Activated naive CD4-positive, alpha-beta T cell (primary cell): Measurements from ENCODE around the gene AHRR.
"Not testable (repeated sequence)": the region's sequence is repeated elsewhere in the genome, so short reads cannot be mapped to it uniquely, and the experiment has no call there.

ENCODE experiments used
- DNase-seq, 4 experiments: peaks; one replicate each; lab custom pipeline; 2025; lab: John Stamatoyannopoulos, UW

Gene AHRR

DNA sequence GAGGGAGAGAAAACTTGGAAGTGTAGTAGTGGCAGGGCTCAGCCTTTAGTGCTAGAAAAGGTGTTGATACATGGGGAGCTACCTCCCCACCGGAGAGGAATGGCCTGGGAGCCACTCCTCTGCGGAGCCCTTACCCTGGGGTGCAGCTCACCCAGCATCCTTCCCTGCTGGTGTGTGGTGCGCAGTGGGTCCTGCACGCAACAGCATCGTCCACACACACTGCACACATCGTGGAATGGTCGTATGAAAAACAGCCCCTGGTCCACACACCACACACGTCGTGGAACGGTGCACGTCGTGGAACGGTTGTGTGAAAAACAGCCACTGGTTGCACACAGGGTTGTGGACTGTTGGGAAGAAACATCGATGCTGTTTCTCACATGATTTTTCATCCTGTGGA is 16.1 kb upstream of the AHRR start:
- DNase-seq = no peak

DNA sequence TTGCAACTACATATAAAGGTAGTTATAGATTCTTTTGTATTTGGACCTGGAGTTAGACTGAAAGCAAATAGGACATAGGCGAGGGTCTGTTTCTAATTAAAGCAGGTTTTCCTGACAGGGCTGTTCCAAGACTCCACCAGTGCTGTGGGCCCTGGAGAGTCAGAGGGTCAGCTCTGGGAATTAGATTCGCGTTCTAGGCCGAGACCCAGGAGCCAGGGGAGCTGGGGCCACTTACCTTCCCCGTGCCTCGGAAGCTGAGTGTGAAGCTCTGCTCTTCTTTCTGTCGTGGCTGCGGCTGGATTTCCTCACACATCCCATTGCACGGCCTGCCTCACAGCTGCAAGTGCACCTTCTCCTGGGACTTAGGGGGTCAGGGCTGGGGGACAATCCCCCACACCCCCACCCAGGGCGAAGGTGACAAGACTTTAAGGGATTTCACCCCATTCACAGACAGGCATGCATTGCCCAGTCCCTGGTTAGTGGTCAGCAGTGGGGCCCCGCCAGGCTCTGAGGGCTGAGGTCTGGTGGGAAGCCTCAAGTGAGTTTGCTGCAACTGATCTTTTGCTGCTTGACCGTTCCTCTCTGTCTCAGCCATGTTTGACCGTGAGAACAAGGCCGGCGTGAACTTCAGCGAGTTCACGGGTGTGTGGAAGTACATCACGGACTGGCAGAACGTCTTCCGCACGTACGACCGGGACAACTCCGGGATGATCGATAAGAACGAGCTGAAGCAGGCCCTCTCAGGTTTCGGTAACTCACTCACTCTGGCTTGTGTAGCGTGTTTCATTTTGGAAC is 15.3 kb upstream of the AHRR start:
- DNase-seq = no peak

DNA sequence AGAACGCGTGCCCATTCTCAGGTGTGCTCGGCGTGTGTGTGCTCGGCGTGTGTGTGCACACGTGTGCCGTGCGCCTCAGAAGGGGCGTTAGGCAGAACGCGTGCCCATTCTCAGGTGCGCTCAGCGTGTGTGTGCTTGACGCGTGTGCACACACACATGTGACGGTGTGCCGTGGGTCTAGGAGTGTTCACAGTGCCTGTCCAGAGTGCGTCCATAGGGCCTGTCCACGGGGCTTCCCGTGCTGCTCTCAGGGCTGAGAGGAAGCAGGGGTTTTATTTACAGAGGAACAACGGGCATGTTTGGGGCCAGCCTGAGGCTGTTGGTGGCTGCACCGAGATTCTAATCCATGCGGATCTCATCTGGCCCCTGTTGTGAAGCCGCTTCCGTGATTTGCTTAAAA is 14.2 kb upstream of the AHRR start:
- no peak for DNase-seq

DNA sequence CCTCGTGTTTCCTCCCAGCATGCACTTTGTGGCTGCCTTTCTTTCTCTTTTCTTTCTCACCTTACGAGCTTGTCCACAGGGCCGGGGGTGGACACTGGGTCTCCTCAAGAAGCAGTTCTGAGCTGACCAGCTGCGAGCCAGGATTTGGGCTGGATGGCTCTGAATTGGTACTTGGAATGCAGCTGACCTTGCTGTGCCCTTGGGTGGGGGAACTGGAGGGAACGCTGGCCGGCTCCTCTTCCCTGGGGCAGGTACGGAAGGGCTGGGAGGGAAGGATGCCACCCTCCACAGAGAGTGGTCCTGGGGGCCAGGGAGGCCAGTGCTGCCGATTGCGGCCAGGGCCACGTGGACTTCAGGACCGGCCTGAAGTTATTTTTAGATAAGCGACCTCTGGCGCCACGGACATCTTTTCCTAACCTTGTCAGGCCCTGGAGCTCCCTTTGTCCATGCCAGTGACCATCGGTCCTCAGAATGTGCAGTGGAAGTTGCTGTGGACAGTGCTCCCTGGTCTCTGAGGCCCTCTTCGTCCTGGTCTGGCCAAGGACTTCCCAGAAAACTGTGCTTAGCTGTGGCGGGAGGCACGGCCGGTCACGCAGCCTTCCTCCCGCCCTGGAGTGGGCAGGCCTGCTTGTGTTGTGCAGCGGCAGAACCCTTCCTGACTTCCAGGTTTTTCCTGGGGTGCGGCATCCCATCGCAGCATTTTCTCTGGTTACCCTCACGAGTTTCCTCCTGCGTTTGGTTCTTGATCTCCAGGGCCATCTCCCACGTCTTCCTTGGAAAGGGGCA is 13.5 kb upstream of the AHRR start:
- no peak for DNase-seq

DNA sequence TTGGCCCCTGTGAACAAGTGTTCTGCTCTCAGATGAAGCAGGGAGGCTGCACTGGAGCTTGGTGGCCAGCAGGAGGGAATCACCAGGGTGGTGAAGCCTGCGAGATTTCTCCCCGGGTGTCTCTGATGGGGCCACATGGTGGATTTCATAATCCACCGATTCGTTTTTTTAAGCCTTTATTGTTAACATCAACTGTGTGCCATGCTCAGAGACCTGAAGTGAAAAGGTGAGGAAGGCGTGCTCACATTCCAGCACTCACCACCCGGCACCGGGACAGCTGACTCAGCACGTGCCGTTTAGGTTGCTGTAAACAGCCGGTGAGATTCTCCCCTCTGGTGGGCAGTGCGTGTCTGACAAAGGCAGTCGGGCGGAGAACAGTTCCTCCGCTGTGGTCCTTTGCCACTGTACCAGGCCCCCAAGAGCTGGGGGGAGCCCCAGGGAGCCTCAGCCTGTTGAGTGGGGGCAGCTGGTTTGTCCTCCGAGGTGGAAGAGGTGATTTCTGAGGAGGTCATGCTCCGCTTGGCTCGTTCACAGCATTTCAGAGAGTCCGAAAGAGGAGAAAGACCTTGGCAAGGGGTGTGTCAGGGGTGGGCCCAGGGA is 12.7 kb upstream of the AHRR start:
- DNase-seq = no peak

DNA sequence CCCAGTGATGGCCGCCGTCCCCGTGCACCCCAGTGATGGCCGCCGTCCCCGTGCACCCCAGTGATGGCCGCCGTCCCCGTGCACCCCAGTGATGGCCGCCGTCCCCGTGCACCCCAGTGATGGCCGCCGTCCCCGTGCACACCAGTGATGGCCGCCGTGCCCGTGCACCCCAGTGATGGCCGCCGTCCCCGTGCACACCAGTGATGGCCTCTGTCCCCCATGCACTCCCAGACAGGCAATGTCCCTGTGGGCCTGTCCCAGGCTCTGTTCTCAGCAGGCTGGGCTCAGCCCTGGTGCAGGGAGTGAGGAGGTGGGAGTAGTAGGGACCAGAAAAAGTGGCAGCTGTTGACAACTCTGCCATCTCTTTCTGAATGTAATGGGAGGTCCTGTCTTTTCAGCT is 11.7 kb upstream of the AHRR start:
- DNase-seq = not testable (repeated sequence)

DNA sequence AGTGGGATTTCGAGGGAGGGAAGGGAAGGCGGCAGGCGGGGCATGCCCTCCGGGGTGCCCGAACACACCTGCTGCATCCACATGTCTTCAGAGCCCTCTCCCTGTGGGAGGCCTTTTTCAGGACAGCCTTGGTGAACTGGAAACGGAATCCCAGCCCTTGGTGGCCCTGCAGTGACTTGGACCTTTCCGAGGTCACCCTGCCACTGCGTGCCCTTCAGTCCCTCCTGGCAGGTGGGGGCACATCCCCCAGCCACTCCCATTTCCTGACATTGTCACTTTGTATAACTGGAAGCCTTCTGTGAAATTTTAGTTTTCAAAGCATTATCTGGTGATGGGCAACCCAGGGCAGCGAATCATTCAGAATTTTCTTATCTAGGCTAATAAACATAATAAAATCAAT is 11.0 kb upstream of the AHRR start:
- DNase-seq = no peak

DNA sequence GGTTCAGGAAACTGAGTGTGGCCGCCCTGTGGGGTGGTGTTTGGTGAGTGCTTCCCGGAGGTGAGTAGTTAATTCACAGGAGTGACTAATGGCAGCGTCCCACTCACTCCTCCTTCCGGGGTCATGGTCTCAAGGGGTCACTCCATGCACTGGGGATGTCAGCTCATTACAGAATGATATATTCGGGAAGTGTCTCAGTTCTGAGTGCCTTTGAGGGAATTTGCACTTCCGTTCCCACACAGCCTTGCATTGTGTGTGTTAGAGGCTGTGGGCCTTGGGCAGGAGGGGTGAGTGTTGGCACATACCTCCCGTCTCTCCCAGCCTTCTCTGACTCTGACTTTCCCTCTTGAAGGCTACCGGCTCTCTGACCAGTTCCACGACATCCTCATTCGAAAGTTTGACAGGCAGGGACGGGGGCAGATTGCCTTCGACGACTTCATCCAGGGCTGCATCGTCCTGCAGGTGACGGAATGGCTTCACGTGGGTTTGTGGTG is 10.5 kb upstream of the AHRR start:
- no peak for DNase-seq

DNA sequence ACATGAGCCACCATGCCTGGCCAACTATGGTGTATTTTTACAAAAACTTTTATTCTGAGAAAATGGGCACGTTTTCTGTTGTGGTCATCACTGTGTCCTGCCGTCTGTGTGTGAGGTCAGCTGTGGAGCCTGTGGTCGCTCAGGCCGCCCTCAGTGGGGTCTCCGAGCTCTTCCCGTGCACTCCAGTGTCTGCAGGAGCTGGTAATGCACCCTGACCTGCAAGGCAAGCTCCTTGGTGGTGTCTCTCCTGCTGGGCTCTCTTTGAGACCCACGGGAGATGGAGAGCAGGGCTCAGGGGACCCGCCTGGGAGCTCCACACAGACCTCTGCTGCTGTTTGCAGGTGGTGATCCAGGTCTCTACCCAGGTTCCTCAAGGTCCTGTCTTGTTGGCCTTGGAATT is 9.6 kb upstream of the AHRR start:
- no peak for DNase-seq

DNA sequence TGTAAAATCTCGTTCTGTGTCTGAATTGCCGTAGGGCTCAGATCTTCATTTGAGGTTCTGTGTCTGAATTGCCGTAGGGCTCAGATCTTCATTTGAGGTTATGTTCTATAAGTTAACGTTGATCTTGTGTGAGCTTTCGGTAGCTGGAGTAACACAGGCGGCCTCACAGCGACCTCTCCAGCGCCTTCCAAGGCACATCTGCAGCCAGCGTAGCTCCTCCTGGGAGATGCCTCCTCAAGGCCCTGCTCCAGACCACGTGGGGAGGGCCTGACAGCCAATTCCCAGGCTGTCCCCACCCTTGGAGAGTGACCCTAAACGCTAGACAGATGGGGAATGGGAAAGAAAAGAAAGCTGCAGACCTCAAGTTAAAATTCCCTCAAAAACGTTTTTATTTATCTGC is 8.7 kb upstream of the AHRR start:
- no peak for DNase-seq

DNA sequence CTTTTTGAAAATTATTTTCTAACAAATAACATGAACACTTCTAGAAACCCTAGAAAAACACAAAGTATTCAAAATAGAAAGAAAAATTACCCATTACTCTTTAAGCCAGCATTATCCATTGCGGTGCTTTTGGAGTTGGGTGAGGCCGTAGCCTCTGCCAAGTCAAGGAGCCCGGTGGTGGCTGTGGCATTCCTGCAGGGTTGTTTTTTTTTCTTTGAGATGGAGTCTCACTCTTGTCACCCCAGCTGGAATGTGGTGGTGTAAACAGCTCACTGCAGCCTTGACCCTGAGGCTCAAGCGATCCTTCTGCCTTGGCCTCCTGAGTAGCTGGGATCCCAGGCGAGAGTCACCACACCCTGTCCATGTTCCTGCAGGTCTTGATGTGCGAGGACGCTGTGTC is 8.2 kb upstream of the AHRR start:
- no peak for DNase-seq

DNA sequence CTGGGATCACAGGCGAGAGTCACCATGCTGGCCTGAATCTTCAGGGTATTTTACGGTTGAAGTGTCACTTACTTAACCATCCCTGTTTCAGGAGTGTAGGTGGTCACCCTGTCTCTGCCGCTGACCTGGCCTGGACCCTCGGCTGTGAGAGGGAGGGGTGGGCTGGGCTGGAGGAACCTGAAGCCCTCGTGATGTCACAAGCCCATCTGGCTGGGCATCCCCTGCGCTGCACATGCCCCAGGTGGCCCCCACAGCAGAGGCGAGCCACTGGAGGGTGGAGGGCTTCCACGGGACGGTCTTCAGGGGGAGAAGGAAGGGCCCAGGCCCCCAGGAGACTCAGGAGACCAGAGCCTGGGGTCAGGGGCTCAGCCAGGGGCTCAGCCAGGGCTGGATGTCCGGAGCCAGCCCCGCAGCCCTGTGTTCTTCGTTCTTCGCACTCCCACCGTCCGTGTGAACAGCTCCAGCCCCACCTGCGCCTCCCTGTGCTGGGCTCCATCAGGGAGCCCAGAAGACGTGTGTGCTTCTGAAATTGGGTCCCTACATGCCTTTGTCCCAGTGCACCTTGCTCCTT is 7.6 kb upstream of the AHRR start:
- DNase-seq = no peak

DNA sequence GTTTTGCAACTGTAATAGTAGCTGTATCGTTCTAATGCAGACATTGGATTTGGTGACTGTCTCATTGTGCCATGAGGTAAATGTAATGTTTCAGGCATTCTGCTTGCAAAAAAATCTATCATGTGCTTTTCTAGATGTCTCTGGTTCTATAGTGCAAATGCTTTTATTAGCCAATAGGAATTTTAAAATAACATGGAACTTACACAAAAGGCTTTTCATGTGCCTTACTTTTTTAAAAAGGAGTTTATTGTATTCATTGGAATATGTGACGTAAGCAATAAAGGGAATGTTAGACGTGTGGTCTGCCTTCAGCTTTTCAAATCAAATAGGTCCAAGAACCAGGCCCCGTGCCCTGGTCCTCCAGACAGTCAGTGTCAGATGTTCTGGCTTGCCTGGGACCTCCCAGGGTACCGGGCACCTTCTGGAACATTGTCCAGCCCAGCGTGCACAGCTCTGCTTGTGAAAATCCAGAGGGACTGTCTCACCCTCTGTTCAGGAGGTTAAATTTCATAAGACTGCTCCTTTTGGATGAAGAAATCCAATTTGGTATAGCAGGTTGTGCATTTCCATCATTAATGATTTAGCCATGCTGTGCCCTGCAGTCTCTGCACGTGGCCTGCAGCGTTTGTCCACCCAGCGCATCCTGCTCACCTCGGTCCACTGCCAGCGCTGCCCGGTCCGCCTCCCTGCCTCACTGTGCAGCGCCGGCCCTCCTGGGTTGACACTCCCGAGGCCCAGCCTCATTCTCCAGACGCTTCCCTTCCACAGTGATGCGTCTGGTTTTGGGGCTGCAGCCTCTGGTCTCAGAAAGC is 6.6 kb upstream of the AHRR start:
- no peak for DNase-seq

DNA sequence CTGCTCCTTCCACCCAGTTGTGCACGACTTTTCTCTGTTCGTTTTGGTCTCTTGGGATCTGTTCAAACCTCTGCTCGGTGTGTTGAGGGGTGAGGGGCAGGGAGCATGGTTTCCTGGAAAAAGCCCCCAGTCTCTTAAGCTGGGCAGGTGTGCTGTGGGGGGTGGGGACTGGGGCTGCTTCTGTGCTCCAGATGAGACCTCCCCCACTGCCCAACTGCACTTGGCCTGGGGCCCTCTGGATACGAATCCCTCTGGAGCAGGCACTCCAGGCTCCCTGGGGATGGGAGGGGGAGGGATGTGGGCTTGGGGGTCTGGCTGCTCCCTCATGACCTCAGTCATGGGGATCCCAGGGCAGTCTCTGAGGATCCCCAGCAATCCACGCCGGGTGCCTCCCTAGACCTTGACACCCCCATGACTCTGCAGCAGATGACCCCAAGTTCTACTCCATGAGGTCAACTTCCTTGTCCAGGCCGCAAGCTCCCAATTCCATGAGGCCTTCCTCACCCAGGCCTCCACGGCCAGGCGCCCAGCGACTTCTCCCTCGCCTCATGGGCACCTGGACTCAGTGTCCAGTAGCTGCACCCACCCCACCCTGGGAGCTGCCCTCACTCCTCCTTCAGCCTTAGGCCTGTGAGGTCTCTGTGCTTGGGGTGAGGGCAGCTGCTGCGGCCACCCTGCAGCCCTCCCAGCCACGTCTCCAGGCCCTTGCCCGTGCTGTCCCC is 5.9 kb upstream of the AHRR start:
- DNase-seq = no peak

DNA sequence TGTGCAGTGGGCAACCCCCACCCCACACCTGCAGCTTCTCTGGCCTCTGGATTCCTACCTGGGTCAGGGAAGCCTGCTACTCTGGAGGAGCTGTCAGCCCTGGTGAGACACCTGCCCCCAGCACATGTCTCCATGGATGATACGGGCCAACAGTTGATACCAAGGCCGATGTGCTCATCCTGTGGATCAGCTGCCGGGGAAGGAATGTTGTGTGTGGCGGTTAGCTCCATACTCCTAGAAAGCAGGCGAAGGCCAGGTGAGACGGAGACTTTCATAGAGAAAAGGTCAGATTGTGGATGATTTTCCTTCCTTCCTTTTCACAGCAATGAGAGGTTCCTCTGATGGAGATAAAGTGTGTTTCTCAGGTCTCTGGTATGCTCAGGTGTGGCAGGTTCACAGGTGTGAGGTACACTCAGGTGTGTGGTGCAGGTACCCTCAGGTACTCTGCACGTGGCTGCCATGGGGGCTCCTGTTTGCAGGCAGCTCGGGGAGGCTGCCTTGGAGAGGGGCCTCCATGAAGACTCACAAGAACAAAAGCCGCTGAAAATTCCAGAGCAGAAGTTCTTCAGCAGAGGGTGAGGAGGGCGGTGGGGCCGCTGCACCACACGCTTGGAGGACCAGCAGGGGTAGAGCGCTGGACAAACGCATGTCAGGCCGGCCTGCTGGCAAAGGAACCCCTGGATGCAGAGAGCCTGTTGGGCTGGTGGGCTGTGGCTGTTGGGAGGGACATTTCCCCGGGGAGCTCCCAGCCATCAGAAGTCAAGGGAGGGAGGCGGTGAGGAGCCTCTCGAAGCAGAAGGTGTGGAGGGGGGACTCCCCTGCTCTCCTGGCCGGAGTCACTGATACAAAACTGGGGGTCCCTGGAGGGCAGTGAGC is 5.1 kb upstream of the AHRR start:
- no peak for DNase-seq

DNA sequence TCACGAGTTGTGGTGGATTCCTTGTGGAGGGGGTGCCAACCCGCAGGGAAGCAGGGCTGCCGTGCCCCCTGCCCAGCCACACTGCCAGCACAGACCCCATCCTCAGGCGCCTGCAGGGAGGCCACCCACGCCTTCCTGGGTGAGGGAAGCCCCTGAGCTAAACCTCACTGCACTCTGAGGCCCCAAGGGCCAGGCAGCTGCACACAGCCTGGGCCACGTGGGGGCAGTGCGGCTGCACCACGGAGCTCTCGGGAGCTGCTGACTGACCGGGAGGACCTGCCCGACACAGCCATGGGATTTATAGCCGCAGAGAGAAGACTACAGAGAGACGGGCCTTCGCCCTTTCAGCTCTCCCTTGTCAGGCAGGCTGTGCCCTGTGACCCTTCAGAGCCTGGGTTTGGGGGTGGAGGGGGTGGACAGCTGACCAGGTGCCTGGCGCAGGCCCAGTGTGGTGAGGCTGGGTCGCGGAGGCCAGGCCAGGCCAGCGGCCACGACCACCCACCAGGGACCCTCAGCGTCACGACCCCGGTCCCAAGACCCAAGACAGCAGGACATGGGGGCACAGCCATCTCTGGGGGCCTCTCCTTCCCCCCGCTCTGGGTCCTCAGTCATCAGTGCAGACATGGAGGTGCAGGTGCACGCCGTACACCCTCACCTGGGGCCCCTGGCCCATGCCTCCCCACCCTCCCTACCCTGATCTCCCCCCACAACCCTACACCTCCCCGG is 4.3 kb upstream of the AHRR start:
- DNase-seq = no peak

DNA sequence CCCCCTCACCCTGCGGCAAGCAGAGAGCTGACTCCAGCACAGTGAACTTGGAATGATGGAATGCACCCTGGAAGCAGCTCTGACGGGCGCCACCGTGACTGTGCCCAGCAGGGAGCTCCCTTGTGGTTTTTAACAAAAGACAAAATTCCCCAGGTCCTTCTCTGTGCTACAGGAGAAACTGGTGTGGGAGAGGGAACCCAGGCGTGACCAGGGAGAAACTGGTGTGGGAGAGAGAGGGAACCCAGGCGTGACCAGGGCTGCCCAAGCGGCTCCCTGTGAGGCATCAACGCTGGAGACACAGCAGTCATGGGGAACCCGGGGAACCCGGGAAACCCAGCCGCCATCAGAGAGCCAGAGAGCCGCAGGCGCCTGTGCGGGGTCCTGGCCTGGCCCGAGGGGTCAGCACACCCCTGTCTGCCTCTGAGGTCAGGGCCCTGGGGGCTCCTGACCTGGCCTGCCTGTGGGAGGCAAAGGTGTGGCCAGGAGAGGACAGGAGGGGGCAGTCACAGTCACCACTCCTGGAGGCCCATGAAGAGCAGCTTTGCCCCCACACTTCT is 3.1 kb upstream of the AHRR start:
- no peak for DNase-seq

DNA sequence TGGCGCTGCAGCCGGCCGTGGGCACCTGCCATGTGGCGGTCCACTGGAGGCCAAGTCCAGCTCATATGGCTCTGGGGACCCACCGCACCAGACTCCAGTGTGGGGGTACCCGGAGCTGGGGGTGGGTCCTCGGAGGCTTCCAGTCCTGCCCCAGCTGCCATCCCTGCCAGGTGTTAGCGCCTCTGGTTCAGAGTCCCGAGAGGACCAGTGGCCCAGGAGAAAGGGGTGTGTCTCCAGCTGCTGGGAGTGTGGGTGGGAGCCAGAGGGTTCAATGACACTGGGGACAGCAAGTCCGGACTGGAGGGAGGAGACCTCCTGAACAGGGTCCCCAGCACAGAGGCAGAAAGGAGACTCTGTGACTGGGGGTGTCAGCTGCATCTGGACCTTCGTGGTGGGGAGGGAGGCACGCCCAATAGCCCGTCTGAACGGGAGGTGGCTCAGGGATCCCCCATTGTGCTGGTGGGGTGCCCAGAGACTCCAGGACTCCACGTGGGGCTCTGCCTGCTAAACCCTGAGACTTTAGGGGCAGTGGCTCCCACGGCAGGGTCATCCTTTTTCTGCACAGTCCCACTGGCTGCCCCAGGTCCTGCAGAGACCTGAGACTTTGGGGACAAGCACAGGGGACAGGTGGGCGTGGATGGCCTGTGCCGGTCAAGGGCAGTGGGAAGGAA is 2.4 kb upstream of the AHRR start:
- DNase-seq = no peak
